Caco-2 (cell line): ENCODE measurements around the gene HDAC11. TPM values are rescaled to one million over a fixed set of nuclear protein-coding genes. Genes with fewer than 3 reads are reported as not detected.

Experiments used
- BruUV-seq: library from RNA; stranded (reverse); fragments of 400-500 nt; replicated peaks from 2 replicates; lab custom pipeline; 2021; lab: Mats Ljungman, UMichigan
- CTCF ChIA-PET: fragments of 300-600 bp; sonication (Branson Sonifier 250); formaldehyde crosslinking; loops from one replicate; lab custom pipeline; 2022; ENCODE audit warnings: antibody characterized with exemption; lab: Charles Lee
- POLR2A ChIA-PET: fragments of 300-600 bp; sonication (Branson Sonifier 250); formaldehyde crosslinking; loops from one replicate; lab custom pipeline; 2022; ENCODE audit warnings: antibody characterized with exemption; lab: Charles Lee
- DNase-seq, 2 experiments: peaks; one replicate each; pipeline versions ENCODE4 v3.0.0 to v3.0.0-alpha.2; 2020 to 2022
- H3K27me3 ChIP-seq: replicated peaks from 2 replicates; pipeline ENCODE4 v1.6.0; 2011; ENCODE audit warnings: low read length; ENCODE audit not compliant: control insufficient read depth, insufficient read depth
- H3K36me3 ChIP-seq: 2 replicates; pipeline ENCODE4 v1.5.1; 2011; ENCODE audit warnings: low read length; ENCODE audit not compliant: control insufficient read depth, insufficient read depth
- H3K4me1 ChIP-seq: fragments of 250-450 bp; sonication (Bioruptor Pico); 2 replicates; pipeline ENCODE4 v1.5.1; 2020; ENCODE audit warnings: mild to moderate bottlenecking
- H3K4me3 ChIP-seq: 2 replicates; pipeline ENCODE4 v1.5.1; 2011; ENCODE audit warnings: low read depth, mild to moderate bottlenecking, control low read depth, low read length
- H3K9me3 ChIP-seq: fragments of 250-450 bp; sonication (Bioruptor Pico); 2 replicates; pipeline ENCODE4 v1.5.1; 2020; ENCODE audit warnings: mild to moderate bottlenecking, moderate library complexity
- H3K27ac Mint-ChIP-seq: one replicate; pipeline ENCODE4 v1.8.0; 2022; ENCODE audit warnings: mixed read lengths; ENCODE audit not compliant: unreplicated experiment
- H3K27me3 Mint-ChIP-seq: one replicate; pipeline ENCODE4 v1.8.0; 2022; ENCODE audit warnings: mixed read lengths; ENCODE audit not compliant: insufficient read depth, unreplicated experiment
- H3K36me3 Mint-ChIP-seq: one replicate; pipeline ENCODE4 v1.8.0; 2022; ENCODE audit warnings: mild to moderate bottlenecking, mixed read lengths; ENCODE audit not compliant: insufficient read depth, unreplicated experiment
- H3K4me1 Mint-ChIP-seq: one replicate; pipeline ENCODE4 v1.8.0; 2022; ENCODE audit warnings: low read depth, mixed read lengths; ENCODE audit not compliant: unreplicated experiment
- H3K4me3 Mint-ChIP-seq: one replicate; pipeline ENCODE4 v1.8.0; 2022; ENCODE audit warnings: mild to moderate bottlenecking, moderate library complexity, mixed read lengths; ENCODE audit not compliant: unreplicated experiment
- H3K9me3 Mint-ChIP-seq: one replicate; pipeline ENCODE4 v1.8.0; 2022; ENCODE audit warnings: mixed read lengths; ENCODE audit not compliant: unreplicated experiment
- intact Hi-C: fragments of 100-400 bp; cut with micrococcal nuclease; formaldehyde crosslinking; loops from one replicate; pipeline ENCODE4 v1.10.0; 2022; ENCODE audit not compliant: unreplicated experiment
- total RNA-seq: library from RNA; stranded (reverse); gene quantifications from 2 replicates; pipeline ENCODE4 v1.2.3, GENCODE V29; 2022
- TF ChIP-seq, protein P1 (sequence below), 2 experiments: fragments of 200-600 bp in 1 of 2; IDR thresholded peaks; 1 replicate in 1 of 2; 2 replicates in 1 of 2; pipeline versions ENCODE4 v1.5.1 to v1.8.0; 2011 to 2022; ENCODE audit warnings: antibody characterized with exemption in 1 of 2, control low read depth in 1 of 2, inconsistent platforms in 1 of 2, low read depth in 1 of 2, low read length in 1 of 2, mild to moderate bottlenecking in 1 of 2, moderate library complexity in 1 of 2; ENCODE audit not compliant: insufficient read depth in 1 of 2, severe bottlenecking in 1 of 2, unreplicated experiment in 1 of 2

HDAC11 gene
- total RNA-seq, 1 experiment from 2014 or later: 10.9 TPM

DNA sequence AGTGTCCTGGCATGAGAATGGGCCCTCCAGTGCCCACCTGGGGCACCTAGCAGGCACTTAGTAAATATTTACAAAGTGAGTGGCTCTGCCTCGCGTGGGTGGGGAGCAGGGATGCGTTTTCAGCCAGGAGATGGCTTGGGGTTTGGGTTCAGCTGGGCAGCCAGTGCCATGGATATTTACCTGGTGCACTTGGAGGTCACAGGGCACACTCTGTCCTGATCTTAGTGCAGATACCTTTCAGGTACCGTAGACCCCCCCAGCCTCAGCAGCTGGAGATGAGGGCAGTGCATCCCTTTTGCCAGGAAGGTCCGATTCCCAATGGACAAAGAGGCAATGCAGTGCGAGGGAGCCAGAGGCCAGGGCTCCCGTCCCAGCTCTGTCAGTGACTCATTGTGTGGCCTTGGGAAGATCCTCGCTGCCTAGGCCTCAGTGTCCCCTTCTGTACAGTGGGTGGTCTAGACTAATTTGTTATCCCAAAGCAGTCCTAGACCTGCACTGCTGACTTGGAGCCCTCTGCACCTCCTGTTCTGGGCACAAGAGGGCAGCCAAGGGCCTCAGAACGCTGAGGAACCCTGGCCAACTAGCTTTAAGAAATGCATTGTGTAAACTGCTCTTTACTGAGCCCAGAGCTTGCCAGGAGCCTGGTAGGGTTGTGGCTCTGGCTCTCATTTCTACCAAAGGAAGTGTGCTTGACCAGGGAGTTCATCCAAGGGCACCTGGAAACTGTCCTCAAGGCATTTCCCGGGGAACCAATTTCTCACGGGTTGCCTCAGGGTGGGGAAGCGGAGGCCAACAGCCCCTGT, 16.0 kb downstream of the HDAC11 start:
- Histone ChIP-seq H3K27me3 (no peaks in the 10 kb centered on the region), H3K9me3 (no peaks in the 10 kb centered on the region), H3K4me1 (no peaks in the 10 kb centered on the region), H3K4me3 (no peak overlapping the region), H3K36me3 (no peaks in the 10 kb centered on the region)
- Mint-ChIP-seq H3K9me3 (no peaks in the 10 kb centered on the region), H3K27ac (no peak overlapping the region), H3K4me3 (no peak overlapping the region), H3K36me3 (no peaks in the 10 kb centered on the region), H3K27me3 (no peaks in the 10 kb centered on the region), H3K4me1 (no peaks in the 10 kb centered on the region)
- peak; percentile 65 to 83 for DNase-seq
- ChIA-PET POLR2A (interaction anchor here (0.6 kb wide), 2 partner anchors 152 to 404 kb away, joined by 4 to 5 read pairs; no protein-coding TSS in a partner anchor), CTCF (interaction anchor here (0.6 to 2.8 kb wide), 22 partner anchors 11 to 404 kb away, joined by 3 to 115 read pairs (median 4); partner anchors contain the start of gene HDAC11)
- TF ChIP-seq, protein P1, sequence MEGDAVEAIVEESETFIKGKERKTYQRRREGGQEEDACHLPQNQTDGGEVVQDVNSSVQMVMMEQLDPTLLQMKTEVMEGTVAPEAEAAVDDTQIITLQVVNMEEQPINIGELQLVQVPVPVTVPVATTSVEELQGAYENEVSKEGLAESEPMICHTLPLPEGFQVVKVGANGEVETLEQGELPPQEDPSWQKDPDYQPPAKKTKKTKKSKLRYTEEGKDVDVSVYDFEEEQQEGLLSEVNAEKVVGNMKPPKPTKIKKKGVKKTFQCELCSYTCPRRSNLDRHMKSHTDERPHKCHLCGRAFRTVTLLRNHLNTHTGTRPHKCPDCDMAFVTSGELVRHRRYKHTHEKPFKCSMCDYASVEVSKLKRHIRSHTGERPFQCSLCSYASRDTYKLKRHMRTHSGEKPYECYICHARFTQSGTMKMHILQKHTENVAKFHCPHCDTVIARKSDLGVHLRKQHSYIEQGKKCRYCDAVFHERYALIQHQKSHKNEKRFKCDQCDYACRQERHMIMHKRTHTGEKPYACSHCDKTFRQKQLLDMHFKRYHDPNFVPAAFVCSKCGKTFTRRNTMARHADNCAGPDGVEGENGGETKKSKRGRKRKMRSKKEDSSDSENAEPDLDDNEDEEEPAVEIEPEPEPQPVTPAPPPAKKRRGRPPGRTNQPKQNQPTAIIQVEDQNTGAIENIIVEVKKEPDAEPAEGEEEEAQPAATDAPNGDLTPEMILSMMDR (IDR thresholded peaks at IDR 0.05; ENCODE audit: insufficient read depth in 1 of 2, low read depth in 1 of 2, low read length in 1 of 2, severe bottlenecking in 1 of 2, unreplicated experiment in 1 of 2): peak; percentile 93 to 96
- no TSS peak for BruUV-seq
- intact Hi-C loops: loop anchor here (1.0 kb wide), 1 partner anchor 152 kb away; no protein-coding TSS in a partner anchor

DNA sequence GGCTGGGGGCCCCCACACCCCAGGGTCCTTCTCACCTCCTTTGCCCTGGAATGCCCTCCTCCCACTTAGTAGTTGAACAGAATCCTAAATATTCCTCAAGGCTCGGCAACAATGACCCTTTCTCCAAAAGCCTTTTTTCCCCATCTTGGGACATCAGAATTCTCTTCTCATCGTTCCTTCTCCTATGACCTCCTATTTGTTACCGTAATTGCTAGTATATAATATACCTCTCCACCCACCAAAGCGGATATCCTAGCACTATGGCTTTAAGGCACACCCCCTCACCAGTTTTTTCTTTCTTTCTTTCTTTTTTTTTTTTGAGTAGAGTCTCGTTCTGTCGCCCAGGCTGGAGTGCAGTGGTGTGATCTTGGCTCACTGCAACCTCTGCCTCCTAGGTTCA, 16.8 kb downstream of the HDAC11 start:
- Mint-ChIP-seq H3K27me3 (no peaks in the 10 kb centered on the region), H3K9me3 (no peaks in the 10 kb centered on the region), H3K36me3 (no peaks in the 10 kb centered on the region), H3K4me1 (no peaks in the 10 kb centered on the region), H3K4me3 (no peak overlapping the region), H3K27ac (no peak overlapping the region)
- Histone ChIP-seq H3K9me3 (no peaks in the 10 kb centered on the region), H3K27me3 (no peaks in the 10 kb centered on the region), H3K4me1 (no peaks in the 10 kb centered on the region), H3K36me3 (no peaks in the 10 kb centered on the region; the same call in 1 of the 2 replicates), H3K4me3 (no peak overlapping the region)
- ChIA-PET CTCF (interaction anchor here (0.6 to 2.8 kb wide), 23 partner anchors 10 to 405 kb away, joined by 3 to 115 read pairs (median 5); partner anchors contain the start of gene HDAC11), POLR2A (no interaction called here)
- DNase-seq: no peak
- intact Hi-C loops: loop anchor here (1.0 kb wide), 1 partner anchor 151 kb away; no protein-coding TSS in a partner anchor
- BruUV-seq: no TSS peak
- TF ChIP-seq, protein P1 (IDR thresholded peaks at IDR 0.05; ENCODE audit: insufficient read depth in 1 of 2, low read depth in 1 of 2, low read length in 1 of 2, severe bottlenecking in 1 of 2, unreplicated experiment in 1 of 2): no peak

DNA sequence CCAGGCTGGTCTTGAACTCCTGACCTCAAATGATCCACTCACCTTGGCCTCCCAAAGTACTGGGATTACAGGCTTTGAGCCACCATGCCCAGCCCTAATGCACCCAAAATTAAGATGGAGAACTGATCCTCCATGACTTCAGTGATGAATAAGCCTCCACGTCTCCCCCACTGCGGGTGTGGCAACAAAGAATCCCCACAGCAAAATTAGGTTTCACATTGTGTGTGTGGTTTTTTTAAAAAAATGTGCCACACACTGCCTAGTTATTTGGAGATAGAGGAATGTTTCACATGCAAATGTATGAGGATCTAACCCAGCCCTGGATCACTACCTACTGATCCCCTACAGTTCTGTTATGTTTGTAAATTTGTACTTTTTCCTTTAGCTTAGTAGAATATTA, 17.3 kb downstream of the HDAC11 start:
- Mint-ChIP-seq H3K9me3 (no peaks in the 10 kb centered on the region), H3K27ac (no peak overlapping the region), H3K36me3 (no peaks in the 10 kb centered on the region), H3K27me3 (no peaks in the 10 kb centered on the region), H3K4me3 (no peak overlapping the region), H3K4me1 (no peaks in the 10 kb centered on the region)
- TF ChIP-seq, protein P1 (IDR thresholded peaks at IDR 0.05; ENCODE audit: insufficient read depth in 1 of 2, low read depth in 1 of 2, low read length in 1 of 2, severe bottlenecking in 1 of 2, unreplicated experiment in 1 of 2): no peak
- intact Hi-C loops: no loop called here
- no peak for DNase-seq
- ChIA-PET CTCF (interaction anchor here (0.6 to 2.8 kb wide), 3 partner anchors 12 to 151 kb away, joined by 6 to 17 read pairs (median 17); no protein-coding TSS in a partner anchor), POLR2A (no interaction called here)
- no peaks in the 10 kb centered on the region for H3K9me3 ChIP-seq
- no peaks in the 10 kb centered on the region for H3K4me1 ChIP-seq
- no peaks in the 10 kb centered on the region; the same call in 1 of the 2 replicates for H3K36me3 ChIP-seq
- no peak overlapping the region for H3K4me3 ChIP-seq
- BruUV-seq: no TSS peak
- no peaks in the 10 kb centered on the region for H3K27me3 ChIP-seq
